ENCODE results near the gene YPEL5. TPM values are rescaled to one million over a fixed set of nuclear protein-coding genes. Genes with fewer than 3 reads are reported as not detected.

YPEL5 gene
- total RNA-seq, 1 experiment from 2014 or later, result 50.9 TPM

GRCh38 chr2:30204281-30204680 is 57.5 kb downstream of the YPEL5 start:
- H3K4me3 Mint-ChIP-seq (ENCODE audit: unreplicated experiment), result no peak overlapping the region
- intact Hi-C loops (cut with micrococcal nuclease; ENCODE audit: unreplicated experiment), result no loop called here
- H3K36me3 Mint-ChIP-seq (ENCODE audit: insufficient read depth, unreplicated experiment), result no peaks in the 10 kb centered on the region
- no peaks in the 10 kb centered on the region for H3K27me3 Mint-ChIP-seq (ENCODE audit: insufficient read depth, unreplicated experiment)
- no peak for TF ChIP-seq CTCF (IDR thresholded peaks at IDR 0.05; ENCODE audit: insufficient read depth in 1 of 2, low read depth in 1 of 2, low read length in 1 of 2, severe bottlenecking in 1 of 2, unreplicated experiment in 1 of 2)
- POLR2A ChIA-PET, result no interaction called here
- no TSS peak for BruUV-seq (replicated peaks)
- Histone ChIP-seq H3K4me1 (peaks cover 6% of the 10 kb centered on the region; the same call in 1 of the 2 replicates), H3K27me3 (replicated peaks; ENCODE audit: control insufficient read depth, insufficient read depth, low read length) (no peaks in the 10 kb centered on the region), H3K36me3 (ENCODE audit: control insufficient read depth, insufficient read depth, low read length) (no peaks in the 10 kb centered on the region), H3K4me3 (ENCODE audit: low read depth, low read length) (no peak overlapping the region), H3K9me3 (no peaks in the 10 kb centered on the region)
- no peak overlapping the region for H3K27ac Mint-ChIP-seq (ENCODE audit: unreplicated experiment)
- no peak for DNase-seq
- H3K4me1 Mint-ChIP-seq (ENCODE audit: low read depth, unreplicated experiment), result peaks cover 8% of the 10 kb centered on the region
- H3K9me3 Mint-ChIP-seq (ENCODE audit: unreplicated experiment), result no peaks in the 10 kb centered on the region
- CTCF ChIA-PET, result interaction anchor here (0.6 to 2.3 kb wide), 3 partner anchors 37 to 507 kb away, joined by 3 to 9 read pairs (median 5); no protein-coding TSS in a partner anchor

GRCh38 chr2:30205456-30205855 is 58.6 kb downstream of the YPEL5 start:
- no peak overlapping the region for H3K27ac Mint-ChIP-seq (ENCODE audit: unreplicated experiment)
- intact Hi-C loops (cut with micrococcal nuclease; ENCODE audit: unreplicated experiment), result no loop called here
- no peaks in the 10 kb centered on the region for H3K27me3 ChIP-seq (replicated peaks; ENCODE audit: control insufficient read depth, insufficient read depth, low read length)
- ChIA-PET CTCF (interaction anchor here (1.2 to 2.3 kb wide), 2 partner anchors 41 to 506 kb away, joined by 5 to 9 read pairs; no protein-coding TSS in a partner anchor), POLR2A (no interaction called here)
- H3K4me3 ChIP-seq (ENCODE audit: low read depth, low read length), result no peak overlapping the region
- no peak for DNase-seq
- H3K4me1 ChIP-seq, result peaks cover 6% of the 10 kb centered on the region; the same call in 1 of the 2 replicates
- H3K36me3 ChIP-seq (ENCODE audit: control insufficient read depth, insufficient read depth, low read length), result no peaks in the 10 kb centered on the region
- H3K4me3 Mint-ChIP-seq (ENCODE audit: unreplicated experiment), result no peak overlapping the region
- H3K27me3 Mint-ChIP-seq (ENCODE audit: insufficient read depth, unreplicated experiment), result no peaks in the 10 kb centered on the region
- no peaks in the 10 kb centered on the region for H3K9me3 ChIP-seq
- H3K36me3 Mint-ChIP-seq (ENCODE audit: insufficient read depth, unreplicated experiment), result no peaks in the 10 kb centered on the region
- no peak for TF ChIP-seq CTCF (IDR thresholded peaks at IDR 0.05; ENCODE audit: insufficient read depth in 1 of 2, low read depth in 1 of 2, low read length in 1 of 2, severe bottlenecking in 1 of 2, unreplicated experiment in 1 of 2)
- no peaks in the 10 kb centered on the region for H3K9me3 Mint-ChIP-seq (ENCODE audit: unreplicated experiment)
- peaks cover 13% of the 10 kb centered on the region for H3K4me1 Mint-ChIP-seq (ENCODE audit: low read depth, unreplicated experiment)
- no TSS peak for BruUV-seq (replicated peaks)

GRCh38 chr2:30206461-30207430 is 59.9 kb downstream of the YPEL5 start:
- ChIA-PET POLR2A (no interaction called here), CTCF (interaction anchor here (0.5 to 5.1 kb wide), 7 partner anchors 9 to 503 kb away, joined by 3 to 59 read pairs (median 3); no protein-coding TSS in a partner anchor)
- Mint-ChIP-seq H3K4me1 (ENCODE audit: low read depth, unreplicated experiment) (peaks cover 13% of the 10 kb centered on the region), H3K27ac (ENCODE audit: unreplicated experiment) (no peak overlapping the region), H3K27me3 (ENCODE audit: insufficient read depth, unreplicated experiment) (no peaks in the 10 kb centered on the region), H3K9me3 (ENCODE audit: unreplicated experiment) (no peaks in the 10 kb centered on the region), H3K36me3 (ENCODE audit: insufficient read depth, unreplicated experiment) (no peaks in the 10 kb centered on the region), H3K4me3 (ENCODE audit: unreplicated experiment) (no peak overlapping the region)
- Histone ChIP-seq H3K36me3 (ENCODE audit: control insufficient read depth, insufficient read depth, low read length) (no peaks in the 10 kb centered on the region), H3K27me3 (replicated peaks; ENCODE audit: control insufficient read depth, insufficient read depth, low read length) (no peaks in the 10 kb centered on the region), H3K4me1 (peaks cover 6% of the 10 kb centered on the region; the same call in 1 of the 2 replicates), H3K9me3 (no peaks in the 10 kb centered on the region), H3K4me3 (ENCODE audit: low read depth, low read length) (no peak overlapping the region)
- intact Hi-C loops (cut with micrococcal nuclease; ENCODE audit: unreplicated experiment), result no loop called here
- TF ChIP-seq CTCF (IDR thresholded peaks at IDR 0.05; ENCODE audit: insufficient read depth in 1 of 2, low read depth in 1 of 2, low read length in 1 of 2, severe bottlenecking in 1 of 2, unreplicated experiment in 1 of 2), result no peak
- DNase-seq, result peak in 1 of 2 experiments; percentile 18
- no TSS peak for BruUV-seq (replicated peaks)

Data from Caco-2 (cell line).